H1 (cell line): ENCODE measurements around the gene PHLDA2. TPM values are rescaled to one million over a fixed set of nuclear protein-coding genes. Genes with fewer than 3 reads are reported as not detected.

Source experiments
- CTCF ChIA-PET: fragments of 300-600 bp; sonication (Branson Sonifier 250); formaldehyde crosslinking; loops from one replicate; lab custom pipeline; 2021; ENCODE audit not compliant: partially characterized antibody; lab: Charles Lee
- POLR2A ChIA-PET: fragments of 300-600 bp; sonication (Branson Sonifier 250); formaldehyde crosslinking; loops from one replicate; lab custom pipeline; 2021; ENCODE audit warnings: inconsistent platforms; ENCODE audit not compliant: partially characterized antibody; lab: Charles Lee
- DNase-seq, 2 experiments: peaks; one replicate each; pipeline versions ENCODE4 v3.0.0 to v3.0.0-alpha.2; 2010 to 2022; ENCODE audit warnings: low spot score in 2 of 2, low read depth in 1 of 2, mixed read lengths in 1 of 2
- FAIRE-seq: peaks from 2 replicates; lab custom pipeline; 2011; peaks lifted over from hg19 to GRCh38; lab: Jason Lieb, UNC
- H2AFZ ChIP-seq: 2 replicates; pipeline ENCODE4 v1.8.1; 2012; ENCODE audit warnings: low read length, inconsistent platforms
- H2AK5ac ChIP-seq: 2 replicates; pipeline ENCODE4 v1.6.1; 2013; ENCODE audit warnings: low read depth, low read length
- H2BK120ac ChIP-seq: replicated peaks from 2 replicates; pipeline ENCODE3; 2013; ENCODE audit warnings: low read depth, low read length, inconsistent platforms
- H2BK12ac ChIP-seq: 2 replicates; pipeline ENCODE4 v1.6.1; 2013; ENCODE audit warnings: low read depth, low read length
- H2BK15ac ChIP-seq: 2 replicates; pipeline ENCODE4 v1.6.1; 2013; ENCODE audit warnings: low read length
- H2BK20ac ChIP-seq: 2 replicates; pipeline ENCODE4 v1.6.1; 2013; ENCODE audit warnings: low read length
- H2BK5ac ChIP-seq: 2 replicates; pipeline ENCODE4 v1.6.1; 2013; ENCODE audit warnings: low read depth, low read length
- H3K14ac ChIP-seq: 2 replicates; pipeline ENCODE4 v1.6.1; 2013; ENCODE audit warnings: inconsistent platforms; ENCODE audit not compliant: insufficient read length
- H3K18ac ChIP-seq: 2 replicates; pipeline ENCODE4 v1.6.1; 2013; ENCODE audit warnings: low read length; ENCODE audit errors: extremely low read depth
- H3K23ac ChIP-seq: 2 replicates; pipeline ENCODE4 v1.6.1; 2013; ENCODE audit warnings: inconsistent platforms; ENCODE audit not compliant: insufficient read length
- H3K23me2 ChIP-seq: 2 replicates; pipeline ENCODE4 v1.6.1; 2013; ENCODE audit warnings: low read depth, low read length
- H3K27ac ChIP-seq: 2 replicates; pipeline ENCODE4 v1.6.1; 2011; ENCODE audit warnings: low read depth, low read length, inconsistent platforms
- H3K27me3 ChIP-seq, 4 experiments: replicated peaks in 1 of 4; 1 replicate in 1 of 4; 2 replicates in 3 of 4; pipeline versions ENCODE4 v1.6.1 to v1.8.1; 2011 to 2013; ENCODE audit warnings: low read length in 3 of 4, mild to moderate bottlenecking in 3 of 4, inconsistent platforms in 2 of 4, mixed read lengths in 2 of 4, moderate library complexity in 1 of 4; ENCODE audit not compliant: control insufficient read depth in 3 of 4, insufficient read depth in 3 of 4; ENCODE audit errors: extremely low read depth in 1 of 4
- H3K36me3 ChIP-seq, 4 experiments: 2 replicates each; pipeline versions ENCODE4 v1.6.1 to v1.8.1; 2011 to 2013; ENCODE audit warnings: mild to moderate bottlenecking in 4 of 4, low read length in 3 of 4, moderate library complexity in 2 of 4, control low read depth in 1 of 4, inconsistent platforms in 1 of 4; ENCODE audit not compliant: insufficient read depth in 4 of 4, control insufficient read depth in 2 of 4
- H3K4ac ChIP-seq: replicated peaks from 2 replicates; pipeline ENCODE3; 2013; ENCODE audit warnings: low read length, low read depth, mixed read lengths, inconsistent platforms; ENCODE audit not compliant: insufficient read length
- H3K4me1 ChIP-seq, 4 experiments: replicated peaks in 1 of 4; 1 replicate in 1 of 4; 2 replicates in 3 of 4; pipeline versions ENCODE4 v1.6.1 to v1.8.1; 2011 to 2013; ENCODE audit warnings: low read length in 3 of 4, inconsistent platforms in 2 of 4, mixed read lengths in 1 of 4; ENCODE audit not compliant: insufficient read depth in 4 of 4, control insufficient read depth in 3 of 4
- H3K4me2 ChIP-seq, 2 experiments: 2 replicates each; pipeline versions ENCODE4 v1.6.1 to v1.8.1; 2011 to 2013; ENCODE audit warnings: low read depth in 2 of 2, low read length in 2 of 2, control low read depth in 1 of 2, inconsistent platforms in 1 of 2, mild to moderate bottlenecking in 1 of 2; ENCODE audit not compliant: insufficient read depth in 1 of 2
- H3K4me3 ChIP-seq, 4 experiments: fragments of 200-600, 300-600 bp in 1 of 4; sonication (generic), shearing (Covaris generic), sonication (Bioruptor Twin) in 1 of 4; 2 replicates each; pipeline versions ENCODE4 v1.5.1 to v1.8.1; 2011 to 2016; ENCODE audit warnings: low read length in 4 of 4, low read depth in 3 of 4, control low read depth in 2 of 4, inconsistent platforms in 2 of 4, mild to moderate bottlenecking in 2 of 4, mixed read lengths in 1 of 4, moderate library complexity in 1 of 4; ENCODE audit not compliant: insufficient read depth in 2 of 4; ENCODE audit errors: extremely low read depth in 1 of 4
- H3K56ac ChIP-seq: replicated peaks from 2 replicates; pipeline ENCODE3; 2013; ENCODE audit warnings: low read depth, mild to moderate bottlenecking, mixed read lengths, low read length, inconsistent platforms; ENCODE audit not compliant: insufficient read length
- H3K79me1 ChIP-seq: 2 replicates; pipeline ENCODE4 v1.6.1; 2013; ENCODE audit warnings: low read depth, low read length, control low read depth
- H3K79me2 ChIP-seq, 2 experiments: 2 replicates each; pipeline versions ENCODE4 v1.6.1 to v1.8.1; 2012 to 2013; ENCODE audit warnings: low read length in 2 of 2, mild to moderate bottlenecking in 2 of 2, inconsistent platforms in 1 of 2; ENCODE audit not compliant: insufficient read depth in 2 of 2, control insufficient read depth in 1 of 2
- H3K9ac ChIP-seq, 4 experiments: replicated peaks in 1 of 4; 1 replicate in 1 of 4; 2 replicates in 3 of 4; pipeline versions ENCODE4 v1.6.1 to v1.8.1; 2011 to 2013; ENCODE audit warnings: low read depth in 3 of 4, low read length in 3 of 4, control low read depth in 2 of 4, mild to moderate bottlenecking in 2 of 4, moderate library complexity in 2 of 4, inconsistent platforms in 1 of 4; ENCODE audit errors: extremely low read depth in 1 of 4
- H3K9me3 ChIP-seq, 2 experiments: 2 replicates each; pipeline versions ENCODE4 v1.6.1 to v1.8.1; 2012 to 2013; ENCODE audit warnings: mild to moderate bottlenecking in 2 of 2, moderate library complexity in 2 of 2, control low read depth in 1 of 2, inconsistent platforms in 1 of 2, low read depth in 1 of 2, low read length in 1 of 2, mixed read lengths in 1 of 2; ENCODE audit not compliant: insufficient read depth in 2 of 2
- H4K20me1 ChIP-seq, 2 experiments: replicated peaks in 1 of 2; 2 replicates each; pipeline versions ENCODE3 to v1.8.1; 2011 to 2013; ENCODE audit warnings: inconsistent platforms in 2 of 2, low read length in 2 of 2, mild to moderate bottlenecking in 1 of 2; ENCODE audit not compliant: insufficient read depth in 2 of 2, control insufficient read depth in 1 of 2
- H4K5ac ChIP-seq: 2 replicates; pipeline ENCODE4 v1.6.1; 2013; ENCODE audit warnings: low read length, low read depth, mixed read lengths, inconsistent platforms; ENCODE audit not compliant: insufficient read length
- H4K8ac ChIP-seq: 2 replicates; pipeline ENCODE4 v1.8.0; 2013; ENCODE audit warnings: mild to moderate bottlenecking, moderate library complexity, low read length, inconsistent platforms; ENCODE audit not compliant: insufficient read depth; ENCODE audit errors: extremely low read depth
- H4K91ac ChIP-seq: replicated peaks from 2 replicates; pipeline ENCODE3; 2013; ENCODE audit warnings: low read length, mixed read lengths, inconsistent platforms; ENCODE audit not compliant: insufficient read length
- CHD2 ChIP-seq: IDR thresholded peaks from 2 replicates; pipeline ENCODE4 v1.6.1; 2012; ENCODE audit warnings: low read length, improper control_type of control experiment
- CTCF ChIP-seq, 3 experiments: IDR thresholded peaks; 1 replicate in 2 of 3; 2 replicates in 1 of 3; pipeline versions ENCODE4 v1.5.1 to v1.6.1; 2011; ENCODE audit warnings: low read length in 3 of 3, mild to moderate bottlenecking in 3 of 3, inconsistent platforms in 2 of 3, low read depth in 1 of 3, moderate library complexity in 1 of 3; ENCODE audit not compliant: insufficient read depth in 1 of 3; ENCODE audit errors: control extremely low read depth in 1 of 3
- EP300 ChIP-seq, 2 experiments: IDR thresholded peaks; 1 replicate in 1 of 2; 2 replicates in 1 of 2; pipeline ENCODE4 v1.6.1; 2011 to 2012; ENCODE audit warnings: low read depth in 2 of 2, low read length in 2 of 2, mild to moderate bottlenecking in 2 of 2, borderline replicate concordance in 1 of 2, inconsistent platforms in 1 of 2, moderate library complexity in 1 of 2
- HDAC6 ChIP-seq: IDR thresholded peaks from one replicate; pipeline ENCODE4 v1.7.1; 2012; ENCODE audit warnings: low read depth, mild to moderate bottlenecking, inconsistent platforms, low read length, moderate library complexity
- KDM1A ChIP-seq: fragments of 200-600, 300-600 bp; sonication (generic); IDR thresholded peaks from 2 replicates; pipeline ENCODE4 v1.7.1; 2016; ENCODE audit warnings: mild to moderate bottlenecking, low read length, borderline replicate concordance
- KDM5A ChIP-seq: fragments of 200-600 bp; IDR thresholded peaks from 2 replicates; pipeline ENCODE4 v1.7.1; 2012; ENCODE audit warnings: mild to moderate bottlenecking, low read length, inconsistent platforms, mixed read lengths
- RAD21 ChIP-seq, 2 experiments: IDR thresholded peaks in 1 of 2; conservative IDR thresholded peaks in 1 of 2; 2 replicates each; pipeline ENCODE4 v1.6.1; 2011; ENCODE audit warnings: low read depth in 2 of 2, low read length in 2 of 2, improper control_type of control experiment in 1 of 2, inconsistent platforms in 1 of 2, mild to moderate bottlenecking in 1 of 2, moderate library complexity in 1 of 2
- RBBP5 ChIP-seq: IDR thresholded peaks from 2 replicates; pipeline ENCODE4 v1.7.1; 2012; ENCODE audit warnings: low read depth, mild to moderate bottlenecking, inconsistent platforms, low read length, moderate library complexity, borderline replicate concordance
- TBP ChIP-seq: IDR thresholded peaks from 2 replicates; pipeline ENCODE4 v1.6.1; 2011; ENCODE audit warnings: low read depth, low read length, improper control_type of control experiment
- WGBS, 2 experiments: shearing (Covaris generic) in 1 of 2; methylation state at CpG; one replicate each; pipeline versions ENCODE4 v1.1.6 to v1.1.7; 2013 to 2015; ENCODE audit warnings: low lambda C conversion rate in 2 of 2, mixed read lengths in 2 of 2, inconsistent platforms in 1 of 2, low coverage in 1 of 2, missing lambda C conversion rate in 1 of 2; ENCODE audit not compliant: insufficient replicate concordance in 2 of 2, insufficient coverage in 1 of 2, insufficient read length in 1 of 2; ENCODE audit errors: extremely low coverage in 1 of 2, missing lambda C conversion rate in 1 of 2; 5-methylcytosine and 5-hydroxymethylcytosine counted together
- polyA plus RNA-seq, 7 experiments: library from polyadenylated mRNA; depleted of rRNA in 3 of 7; stranded (reverse) in 5 of 7; unstranded in 2 of 7; fragments of >200 nt in 5 of 7; fragments of 200-250 nt in 2 of 7; gene quantifications; 1 replicate in 5 of 7; 2 replicates in 1 of 7; 4 replicates in 1 of 7; pipeline versions ENCODE4 v1.2.1 to v1.2.3, GENCODE V29; 2011 to 2013; ENCODE audit warnings: missing spikeins in 2 of 7, mixed read lengths in 2 of 7
- total RNA-seq: library from RNA; stranded (reverse); fragmentation: NEBNext Ultra II Directional; extraction: Animal tissue kit (Norgen Biotek cat#: 25700); gene quantifications from 2 replicates; pipeline ENCODE4 v1.2.1, GENCODE V29; 2021

Gene PHLDA2
- total and polyA plus RNA-seq, 2 of the 8 experiments (the other 6 are each of a cell fraction or from before 2014, with no cell fraction given) = 5.2 to 7.6 TPM

- ChIA-PET CTCF (interaction anchor here (0.6 to 1.6 kb wide), 10 partner anchors 10 to 435 kb away, joined by 3 to 7 read pairs (median 3); no protein-coding TSS in a partner anchor), POLR2A (interaction anchor here (0.8 to 1.7 kb wide), 3 partner anchors 10 to 30 kb away, joined by 3 to 4 read pairs (median 4); no protein-coding TSS in a partner anchor)
- Histone ChIP-seq H3K23ac (no peak overlapping the region), H3K23me2 (no peaks in the 10 kb centered on the region), H2BK12ac (no peak overlapping the region), H3K4me2 (no peak overlapping the region), H4K91ac (no peak overlapping the region), H2BK5ac (no peak overlapping the region), H3K79me1 (peaks cover 4% of the 10 kb centered on the region), H3K9me3 (no peaks in the 10 kb centered on the region), H2BK15ac (no peak overlapping the region), H2BK20ac (no peak overlapping the region), H4K20me1 (peaks cover 13 to 27% of the 10 kb centered on the region in 2 experiments), H3K79me2 (peaks cover 3 to 43% of the 10 kb centered on the region in 2 experiments; a peak in 3 of 4 replicates), H4K5ac (no peak overlapping the region), H3K36me3 (peaks cover 52 to 97% (median 81%) of the 10 kb centered on the region in 4 experiments), H3K14ac (no peak overlapping the region), H3K27me3 (no peaks in the 10 kb centered on the region), H3K4me1 (no peaks in the 10 kb centered on the region), H3K18ac (no peak overlapping the region), H3K4ac (no peak overlapping the region), H3K27ac (no peak overlapping the region), H3K9ac (no peak overlapping the region), H4K8ac (no peak overlapping the region), H2AK5ac (no peak overlapping the region), H2AFZ (no peak overlapping the region), H2BK120ac (no peak overlapping the region), H3K56ac (no peak overlapping the region), H3K4me3 (no peak overlapping the region)
- no peak for TF ChIP-seq KDM1A
- TF ChIP-seq KDM5A = no peak
- TF ChIP-seq HDAC6 = no peak
- no peak for TF ChIP-seq TBP
- TF ChIP-seq RAD21 (IDR thresholded peaks at IDR 0.05 in 1 of 2, conservative IDR thresholded peaks at IDR 0.05 in 1 of 2; ENCODE audit: low read depth in 2 of 2, low read length in 2 of 2) = no peak
- no peak for TF ChIP-seq CTCF (IDR thresholded peaks at IDR 0.05; ENCODE audit: control extremely low read depth in 1 of 3, insufficient read depth in 1 of 3, low read depth in 1 of 3, low read length in 3 of 3)
- no peak for TF ChIP-seq RBBP5
- TF ChIP-seq CHD2 = no peak
- no peak for TF ChIP-seq EP300 (IDR thresholded peaks at IDR 0.05; ENCODE audit: borderline replicate concordance in 1 of 2, low read depth in 2 of 2, low read length in 2 of 2)
- DNase-seq = no peak
- FAIRE-seq = no peak
- WGBS, 2 experiments = 89% methylated on average over 6 of the region's 6 CpGs; no CpG with 5 or more reads in 1 of the 2 experiments
These were observed 39.2 kb upstream of the PHLDA2 start for GRCh38 chr11:2968341-2968900.
